GM11168 (cell line): Measurements from ENCODE around the gene IL19.

Experiments
- in situ Hi-C: fragments of 300-500 bp; cut with MboI; formaldehyde crosslinking; loops from one replicate; pipeline ENCODE4 v1.12.0; 2022; ENCODE audit warnings: low sequenced_read_pairs; ENCODE audit not compliant: unreplicated experiment

Gene IL19

GRCh38 chr1:206878456-206878855 lies 107.9 kb downstream of the IL19 start:
- in situ Hi-C loops, result no loop called here

GRCh38 chr1:206880314-206880713 lies 109.7 kb downstream of the IL19 start:
- in situ Hi-C loops, result no loop called here

DNA sequence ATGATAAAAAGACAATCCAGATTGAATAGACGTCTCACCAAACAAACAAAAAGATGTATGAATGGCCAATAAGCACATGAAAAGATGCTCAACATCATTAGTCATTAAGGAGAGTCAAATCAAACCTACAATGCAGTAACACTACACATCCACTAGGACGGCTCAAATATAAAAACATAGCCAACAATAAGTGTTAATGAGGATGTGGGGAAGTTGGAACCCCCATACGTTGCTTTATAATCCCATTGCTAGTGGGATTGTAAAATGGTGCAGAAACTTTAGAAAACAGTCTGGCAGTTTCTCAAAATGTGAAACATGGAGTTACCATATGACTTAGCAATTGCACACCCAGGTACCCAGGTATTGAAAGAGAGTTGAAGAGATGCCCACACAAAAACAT lies 112.0 kb downstream of the IL19 start:
- in situ Hi-C loops, result no loop called here

- in situ Hi-C loops, result no loop called here
Measured at GRCh38 chr1:206883160-206883559, 112.6 kb downstream of the IL19 start.

DNA sequence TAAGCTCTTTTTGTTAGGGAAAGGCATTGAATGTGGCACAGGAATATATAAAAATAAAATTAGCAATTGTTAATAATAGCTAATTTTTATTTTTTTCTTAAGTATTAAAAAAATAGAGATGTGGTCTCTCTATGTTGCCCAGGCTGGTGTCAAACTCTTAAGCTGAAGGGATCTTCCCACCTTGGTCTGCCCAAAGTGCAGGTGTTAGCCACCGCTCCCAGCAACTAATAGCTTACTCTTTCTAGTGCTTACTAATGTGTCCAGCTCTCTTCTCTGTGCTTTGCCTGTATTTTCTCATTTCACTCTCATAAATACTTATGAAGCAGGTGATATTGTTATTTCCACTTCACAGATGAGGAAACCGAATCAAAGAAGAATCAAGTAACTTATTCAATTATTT lies 113.3 kb downstream of the IL19 start:
- in situ Hi-C loops, result no loop called here

- in situ Hi-C loops, result no loop called here
Measured at GRCh38 chr1:206885341-206886060, 114.9 kb downstream of the IL19 start.

DNA sequence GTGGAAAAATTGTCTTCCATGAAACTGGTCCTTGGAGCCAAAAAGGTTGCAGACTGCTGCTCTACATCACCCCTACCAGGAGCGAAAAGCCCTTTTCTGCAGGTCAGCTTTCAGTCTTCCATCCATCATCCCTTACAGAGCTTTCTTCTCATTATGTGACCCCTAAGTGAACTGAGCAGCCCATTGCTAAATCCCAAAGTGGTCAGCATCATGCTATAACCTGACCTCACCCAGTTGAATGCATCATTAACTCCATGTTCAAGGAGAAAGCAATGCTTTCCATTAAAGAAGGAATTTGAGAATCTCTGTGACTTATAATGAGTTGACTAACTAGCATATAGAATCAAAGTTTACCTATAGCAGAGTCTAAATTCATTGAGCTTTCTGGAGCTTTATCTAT lies 116.3 kb downstream of the IL19 start:
- in situ Hi-C loops, result no loop called here

DNA sequence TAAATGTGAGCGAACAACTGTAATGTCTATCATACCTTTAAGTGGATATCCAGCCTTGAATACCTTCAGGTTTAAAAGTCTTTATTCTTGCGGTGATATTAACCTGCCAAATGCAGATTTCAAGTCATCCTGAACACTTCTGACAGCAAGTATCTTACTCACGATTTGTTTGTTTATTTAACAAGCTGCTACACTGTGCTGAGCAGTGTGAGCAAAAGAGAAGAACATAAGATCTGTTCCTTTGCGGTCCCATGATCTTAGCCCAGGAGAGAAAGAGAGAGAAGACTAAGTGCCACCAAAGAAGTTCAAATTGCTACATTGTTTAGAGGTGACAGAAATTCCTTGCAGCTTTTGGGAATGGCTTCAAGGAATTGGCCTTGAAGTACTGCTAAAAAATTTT lies 117.1 kb downstream of the IL19 start:
- in situ Hi-C loops, result no loop called here

- in situ Hi-C loops, result no loop called here
Measured at GRCh38 chr1:206890125-206891060, 119.8 kb downstream of the IL19 start.

GRCh38 chr1:206891412-206891811 lies 120.8 kb downstream of the IL19 start:
- in situ Hi-C loops, result no loop called here
